MM.1S (cell line): ENCODE results near the gene G6PD.

Experiments
- EZH2 ChIP-seq: fragments of 300-600 bp; sonication (generic); optimal IDR thresholded peaks from 2 replicates; pipeline ENCODE3; 2017; ENCODE audit warnings: low read depth, mild to moderate bottlenecking, antibody characterized with exemption, low read length, mixed read lengths
- EZH2phosphoT487 ChIP-seq: fragments of 300-600 bp; sonication (generic); IDR thresholded peaks from 2 replicates; pipeline ENCODE4 v1.6.1; 2018; ENCODE audit warnings: antibody characterized with exemption, low read length
- TF ChIP-seq, protein P1 (sequence below): fragments of 300-600 bp; sonication (generic); IDR thresholded peaks from 2 replicates; pipeline ENCODE4 v1.5.1; 2016; ENCODE audit warnings: antibody characterized with exemption, low read length, mixed read lengths

DNA sequence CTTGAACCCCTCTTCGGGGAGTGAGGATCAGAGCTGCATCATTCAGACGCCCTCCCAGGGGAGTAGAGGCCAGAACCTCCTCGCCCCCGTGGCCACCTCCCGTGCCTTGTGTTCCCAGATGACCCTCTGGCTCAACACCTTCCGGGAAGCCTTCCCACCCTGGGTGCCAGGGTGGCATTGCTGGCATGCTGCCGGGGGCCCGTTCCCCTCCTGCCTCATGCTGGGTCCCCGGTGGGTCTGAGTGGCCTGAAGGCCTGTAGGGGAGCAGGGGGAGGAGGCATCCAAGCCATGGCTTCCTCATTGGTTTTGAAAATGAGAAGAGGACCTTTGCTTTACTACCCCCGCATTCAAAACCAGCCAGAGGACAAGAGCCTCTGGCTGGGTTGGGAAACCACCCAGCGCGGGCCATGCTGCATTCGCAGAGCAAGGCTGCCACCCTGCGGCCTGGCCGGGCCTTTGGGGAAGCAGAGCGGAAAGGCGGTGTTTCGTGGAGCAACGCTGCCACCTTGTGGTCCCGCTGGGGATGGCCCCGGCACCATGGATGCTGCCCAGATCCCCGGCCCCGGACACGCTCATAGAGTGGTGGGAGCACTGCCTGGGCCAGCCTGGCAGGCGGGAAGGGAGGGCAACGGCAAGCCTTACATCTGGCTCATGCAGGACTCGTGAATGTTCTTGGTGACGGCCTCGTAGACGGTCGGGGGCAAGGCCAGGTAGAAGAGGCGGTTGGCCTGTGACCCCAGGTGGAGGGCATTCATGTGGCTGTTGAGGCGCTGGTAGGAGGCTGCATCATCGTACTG, 11.9 kb downstream of the G6PD start:
- TF ChIP-seq, protein P1, sequence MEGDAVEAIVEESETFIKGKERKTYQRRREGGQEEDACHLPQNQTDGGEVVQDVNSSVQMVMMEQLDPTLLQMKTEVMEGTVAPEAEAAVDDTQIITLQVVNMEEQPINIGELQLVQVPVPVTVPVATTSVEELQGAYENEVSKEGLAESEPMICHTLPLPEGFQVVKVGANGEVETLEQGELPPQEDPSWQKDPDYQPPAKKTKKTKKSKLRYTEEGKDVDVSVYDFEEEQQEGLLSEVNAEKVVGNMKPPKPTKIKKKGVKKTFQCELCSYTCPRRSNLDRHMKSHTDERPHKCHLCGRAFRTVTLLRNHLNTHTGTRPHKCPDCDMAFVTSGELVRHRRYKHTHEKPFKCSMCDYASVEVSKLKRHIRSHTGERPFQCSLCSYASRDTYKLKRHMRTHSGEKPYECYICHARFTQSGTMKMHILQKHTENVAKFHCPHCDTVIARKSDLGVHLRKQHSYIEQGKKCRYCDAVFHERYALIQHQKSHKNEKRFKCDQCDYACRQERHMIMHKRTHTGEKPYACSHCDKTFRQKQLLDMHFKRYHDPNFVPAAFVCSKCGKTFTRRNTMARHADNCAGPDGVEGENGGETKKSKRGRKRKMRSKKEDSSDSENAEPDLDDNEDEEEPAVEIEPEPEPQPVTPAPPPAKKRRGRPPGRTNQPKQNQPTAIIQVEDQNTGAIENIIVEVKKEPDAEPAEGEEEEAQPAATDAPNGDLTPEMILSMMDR = peak; percentile 99
- TF ChIP-seq EZH2phosphoT487 = no peak
- no peak for TF ChIP-seq EZH2
